Stimulated activated CD4-positive, alpha-beta T cell treated with anti-CD3 and anti-CD28 coated beads, Interleukin-2, amount 100 ng/mL, for 24 hours (primary cell): Measurements from ENCODE around the gene HES1.
"Not testable (repeated sequence)": the region's sequence is repeated elsewhere in the genome, so short reads cannot be mapped to it uniquely, and the experiment has no call there.

Experiments
- DNase-seq, 2 donors: peaks; one replicate each; pipeline ENCODE4 v3.0.0-alpha.2; 2020

HES1 gene

GRCh38 chr3:194142156-194142910 lies 6.4 kb downstream of the HES1 start:
- no peak for DNase-seq

- DNase-seq, result no peak
Measured at GRCh38 chr3:194145702-194146101, 9.8 kb downstream of the HES1 start.

- no peak for DNase-seq
Measured at GRCh38 chr3:194147679-194148078, 11.7 kb downstream of the HES1 start.

GRCh38 chr3:194148383-194148782 lies 12.4 kb downstream of the HES1 start:
- DNase-seq, result no peak

GRCh38 chr3:194150252-194150934 lies 14.4 kb downstream of the HES1 start:
- DNase-seq, result no peak

- not testable (repeated sequence) for DNase-seq
Measured at GRCh38 chr3:194150935-194151302, 15.0 kb downstream of the HES1 start.

- no peak for DNase-seq
Measured at GRCh38 chr3:194154346-194154745, 18.4 kb downstream of the HES1 start.

GRCh38 chr3:194156095-194156494 lies 20.1 kb downstream of the HES1 start:
- DNase-seq, result no peak

GRCh38 chr3:194158942-194159439 lies 23.0 kb downstream of the HES1 start:
- no peak for DNase-seq

- no peak for DNase-seq
Measured at GRCh38 chr3:194160158-194160557, 24.2 kb downstream of the HES1 start.

GRCh38 chr3:194161131-194162045 lies 25.4 kb downstream of the HES1 start:
- no peak for DNase-seq

- DNase-seq, result no peak
Measured at GRCh38 chr3:194162070-194162678, 26.2 kb downstream of the HES1 start.

GRCh38 chr3:194162817-194163584 lies 27.1 kb downstream of the HES1 start:
- DNase-seq, result no peak

- DNase-seq, result no peak
Measured at GRCh38 chr3:194163697-194164096, 27.7 kb downstream of the HES1 start.

- DNase-seq, result no peak
Measured at GRCh38 chr3:194164861-194165260, 28.9 kb downstream of the HES1 start.

- DNase-seq, result no peak
Measured at GRCh38 chr3:194165271-194166018, 29.5 kb downstream of the HES1 start.

GRCh38 chr3:194166682-194167479 lies 30.9 kb downstream of the HES1 start:
- no peak for DNase-seq

- no peak for DNase-seq
Measured at GRCh38 chr3:194167480-194168282, 31.7 kb downstream of the HES1 start.

GRCh38 chr3:194168994-194169393 lies 33.0 kb downstream of the HES1 start:
- no peak for DNase-seq

- no peak for DNase-seq
Measured at GRCh38 chr3:194169595-194169994, 33.6 kb downstream of the HES1 start.
